Fibroblast of lung (primary cell): Measurements from ENCODE around the gene ABHD6.

Experiments
- EZH2 ChIP-seq: IDR thresholded peaks from 2 replicates; pipeline ENCODE4 v1.5.1; 2012; ENCODE audit warnings: low read length, control low read depth, mild to moderate bottlenecking; ENCODE audit errors: missing control alignments
- TF ChIP-seq, protein P1 (sequence below), 2 donors: IDR thresholded peaks in 1 of 2; conservative IDR thresholded peaks in 1 of 2; 1 replicate in 1 of 2; 2 replicates in 1 of 2; pipeline ENCODE4 v1.5.1; 2011 to 2012; ENCODE audit warnings: low read length in 2 of 2, control low read depth in 1 of 2, inconsistent platforms in 1 of 2, low read depth in 1 of 2, mild to moderate bottlenecking in 1 of 2

- TF ChIP-seq, protein P1, sequence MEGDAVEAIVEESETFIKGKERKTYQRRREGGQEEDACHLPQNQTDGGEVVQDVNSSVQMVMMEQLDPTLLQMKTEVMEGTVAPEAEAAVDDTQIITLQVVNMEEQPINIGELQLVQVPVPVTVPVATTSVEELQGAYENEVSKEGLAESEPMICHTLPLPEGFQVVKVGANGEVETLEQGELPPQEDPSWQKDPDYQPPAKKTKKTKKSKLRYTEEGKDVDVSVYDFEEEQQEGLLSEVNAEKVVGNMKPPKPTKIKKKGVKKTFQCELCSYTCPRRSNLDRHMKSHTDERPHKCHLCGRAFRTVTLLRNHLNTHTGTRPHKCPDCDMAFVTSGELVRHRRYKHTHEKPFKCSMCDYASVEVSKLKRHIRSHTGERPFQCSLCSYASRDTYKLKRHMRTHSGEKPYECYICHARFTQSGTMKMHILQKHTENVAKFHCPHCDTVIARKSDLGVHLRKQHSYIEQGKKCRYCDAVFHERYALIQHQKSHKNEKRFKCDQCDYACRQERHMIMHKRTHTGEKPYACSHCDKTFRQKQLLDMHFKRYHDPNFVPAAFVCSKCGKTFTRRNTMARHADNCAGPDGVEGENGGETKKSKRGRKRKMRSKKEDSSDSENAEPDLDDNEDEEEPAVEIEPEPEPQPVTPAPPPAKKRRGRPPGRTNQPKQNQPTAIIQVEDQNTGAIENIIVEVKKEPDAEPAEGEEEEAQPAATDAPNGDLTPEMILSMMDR (conservative IDR thresholded peaks at IDR 0.05 in 1 of 2, IDR thresholded peaks at IDR 0.05 in 1 of 2; ENCODE audit: low read depth in 1 of 2, low read length in 2 of 2) = no peak
- no peak for TF ChIP-seq EZH2
Observed at GRCh38 chr3:58324391-58325390, 87.1 kb downstream of the ABHD6 start.
